Stimulated activated CD8-positive, alpha-beta memory T cell treated with anti-CD3 and anti-CD28 coated beads, Interleukin-12 subunit alpha, Interleukin-12 subunit beta, amount 100 ng/mL, for 1 hour (primary cell): ENCODE results near the gene SIX5.
A peak's percentile ranks its signal among the peaks of the same experiment; 100 is the strongest.

Experiments used
- DNase-seq: peaks from one replicate; pipeline ENCODE4 v3.0.0-alpha.2; 2020; ENCODE audit warnings: low read depth

Gene SIX5

DNA sequence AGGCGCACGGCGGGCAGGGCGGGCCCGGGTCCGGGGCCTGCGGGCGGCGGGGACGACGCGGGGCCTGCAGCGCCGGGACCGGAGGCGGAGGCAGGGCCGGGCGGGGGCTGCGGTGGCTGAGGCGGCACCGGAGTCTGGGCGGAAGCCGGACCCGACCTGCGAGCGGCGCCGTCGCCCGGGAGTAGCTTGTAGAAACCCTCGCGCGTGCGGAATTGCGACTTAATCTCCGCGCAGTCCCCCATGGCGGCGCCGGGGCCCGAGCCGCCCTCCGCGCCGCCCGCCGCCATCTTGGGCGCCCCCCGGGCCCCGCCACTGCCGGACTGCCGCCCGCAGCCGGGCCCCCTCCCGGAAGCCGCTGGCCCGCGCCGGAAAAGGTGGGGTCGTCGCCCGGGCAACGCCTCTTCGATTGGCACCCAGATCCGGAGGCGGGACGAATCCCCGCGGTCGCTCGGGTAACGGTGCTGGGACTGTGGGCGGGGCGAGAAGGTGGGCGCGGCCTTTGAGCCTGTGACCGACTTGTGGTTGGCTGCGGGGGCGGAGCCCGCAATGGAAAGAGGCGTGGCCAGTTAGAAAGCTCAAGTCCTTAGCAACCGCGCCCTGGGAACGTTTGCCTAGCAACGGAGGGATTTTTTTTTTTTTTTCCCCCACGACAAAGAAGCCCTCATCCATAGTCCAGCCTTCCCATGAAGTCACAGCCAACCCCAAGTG is 23.6 kb upstream of the SIX5 start, which contains the start of gene DMWD:
Gene DMWD, minus strand, starts transcription at position 376 of the 708 bp plus-strand sequence. Its CDS starts 89 bp downstream, at position 287.
- DNase-seq, result peak; percentile 100

DNA sequence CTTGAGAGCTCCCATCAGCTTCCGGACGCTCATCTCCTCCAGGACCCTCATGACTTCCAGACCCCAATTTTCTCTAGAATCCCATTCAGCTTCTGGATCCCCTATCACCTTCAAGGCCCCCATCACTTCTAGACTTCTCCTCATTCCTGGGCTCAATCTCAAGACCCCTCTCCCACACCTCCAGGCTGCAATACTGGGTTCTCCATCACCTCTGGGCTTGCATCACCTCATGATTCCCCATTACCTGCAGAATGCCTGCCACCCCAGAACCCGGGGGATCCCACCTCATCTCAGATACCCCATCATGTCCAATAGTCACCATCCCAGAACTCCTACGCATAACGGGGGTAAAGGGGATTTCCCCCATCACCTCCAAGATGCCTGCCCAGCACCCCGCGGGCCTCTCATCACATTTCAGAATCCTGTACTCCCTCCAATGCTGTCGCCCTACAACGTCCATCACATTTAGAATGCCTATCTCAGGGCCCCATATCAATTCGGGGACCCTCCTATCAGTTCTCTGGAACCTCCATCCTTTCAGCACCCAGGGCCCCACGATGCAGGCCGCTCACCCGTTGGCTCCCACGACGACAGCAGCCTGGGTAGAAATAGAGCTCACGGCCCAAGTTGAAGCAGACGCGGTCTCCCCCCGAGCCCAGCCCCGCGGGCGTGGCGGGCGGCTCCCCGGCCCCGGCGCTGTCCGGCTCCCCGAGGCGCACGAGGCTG is 22.9 kb upstream of the SIX5 start:
- no peak for DNase-seq

GRCh38 chr19:45790942-45791341 is 21.9 kb upstream of the SIX5 start:
- no peak for DNase-seq

DNA sequence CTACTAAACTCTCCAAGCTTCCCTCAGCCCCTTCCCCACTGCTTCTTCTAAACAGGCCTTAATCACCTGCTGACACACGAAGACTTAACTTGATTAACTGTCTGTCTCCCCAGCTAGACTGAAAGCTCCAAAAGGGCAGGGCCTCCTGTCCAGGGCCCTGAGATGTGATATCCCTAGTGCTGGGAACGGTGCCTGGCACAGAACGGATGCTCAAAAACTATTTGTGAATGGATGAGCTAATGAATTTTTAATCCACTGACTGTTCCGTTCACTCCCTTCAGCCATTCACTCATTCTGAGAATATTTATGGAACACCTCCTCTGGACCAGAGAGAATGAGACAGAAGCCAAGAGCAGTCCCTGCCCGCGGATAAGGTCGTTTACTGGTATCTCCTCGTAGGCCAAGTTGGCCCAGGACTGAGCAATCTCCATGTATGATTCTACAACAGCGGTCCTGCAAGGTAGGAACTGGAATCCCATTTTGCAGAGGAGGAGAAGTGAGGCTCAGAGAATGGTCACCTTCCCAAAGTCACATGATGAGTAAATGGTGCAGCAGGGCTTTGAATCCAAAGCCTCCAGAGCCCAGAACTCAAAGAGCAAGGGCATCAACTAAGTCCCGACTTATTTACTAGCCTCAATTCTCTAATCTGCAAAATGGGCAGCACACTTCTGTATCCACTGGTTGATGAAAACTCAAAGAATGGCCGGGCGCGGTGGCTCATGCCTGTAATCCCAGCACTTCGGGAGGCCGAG is 20.2 kb upstream of the SIX5 start:
- no peak for DNase-seq

DNA sequence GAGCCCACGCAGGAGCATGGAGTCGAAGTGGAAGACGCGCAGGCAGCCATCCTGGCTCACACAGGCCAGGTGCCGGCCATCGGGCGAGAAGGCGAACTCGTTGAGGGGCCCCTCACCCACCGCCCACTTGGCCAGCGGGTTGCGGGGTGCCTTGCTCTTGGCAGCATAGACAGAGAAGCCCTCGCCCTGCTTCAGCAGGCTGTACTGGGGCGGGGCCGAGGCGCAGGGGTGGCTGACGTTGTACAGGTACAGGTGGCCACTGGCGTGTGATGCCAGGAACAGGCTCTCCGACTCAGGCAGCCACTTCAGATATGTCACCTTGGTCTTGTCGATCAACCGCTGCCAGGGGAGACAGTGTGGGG is 17.5 kb upstream of the SIX5 start:
- DNase-seq, result no peak

- no peak for DNase-seq
These were observed 16.9 kb upstream of the SIX5 start for GRCh38 chr19:45785781-45786532.

GRCh38 chr19:45785097-45785496 is 16.0 kb upstream of the SIX5 start:
- DNase-seq, result no peak

DNA sequence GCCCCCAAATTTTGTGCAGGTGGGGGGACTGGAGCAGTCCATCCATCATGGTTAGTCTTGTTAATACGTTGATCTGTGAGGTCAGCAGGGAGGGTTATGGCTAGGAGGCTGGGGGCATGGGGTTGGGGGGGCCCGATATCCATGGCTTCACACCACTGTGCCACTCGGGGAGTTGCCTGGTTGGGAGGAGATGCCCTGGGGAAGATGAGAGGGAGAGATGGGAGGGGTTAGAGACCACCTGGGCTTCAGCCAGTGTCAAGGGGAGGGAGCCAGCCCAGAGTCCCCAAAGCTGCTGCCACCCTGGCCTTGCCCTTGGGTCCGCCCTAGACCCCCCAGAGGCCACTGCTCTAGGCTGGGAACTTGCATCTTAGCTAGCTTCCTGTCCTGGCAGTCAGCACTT is 15.0 kb upstream of the SIX5 start:
- DNase-seq, result no peak

GRCh38 chr19:45782820-45783785 is 14.1 kb upstream of the SIX5 start:
- no peak for DNase-seq

- no peak for DNase-seq
These were observed 13.2 kb upstream of the SIX5 start, which contains the start of gene DMPK for GRCh38 chr19:45782162-45782691. Gene DMPK (minus strand): TSS chr19:45782490. CDS start chr19:45782352, 138 bp downstream.

DNA sequence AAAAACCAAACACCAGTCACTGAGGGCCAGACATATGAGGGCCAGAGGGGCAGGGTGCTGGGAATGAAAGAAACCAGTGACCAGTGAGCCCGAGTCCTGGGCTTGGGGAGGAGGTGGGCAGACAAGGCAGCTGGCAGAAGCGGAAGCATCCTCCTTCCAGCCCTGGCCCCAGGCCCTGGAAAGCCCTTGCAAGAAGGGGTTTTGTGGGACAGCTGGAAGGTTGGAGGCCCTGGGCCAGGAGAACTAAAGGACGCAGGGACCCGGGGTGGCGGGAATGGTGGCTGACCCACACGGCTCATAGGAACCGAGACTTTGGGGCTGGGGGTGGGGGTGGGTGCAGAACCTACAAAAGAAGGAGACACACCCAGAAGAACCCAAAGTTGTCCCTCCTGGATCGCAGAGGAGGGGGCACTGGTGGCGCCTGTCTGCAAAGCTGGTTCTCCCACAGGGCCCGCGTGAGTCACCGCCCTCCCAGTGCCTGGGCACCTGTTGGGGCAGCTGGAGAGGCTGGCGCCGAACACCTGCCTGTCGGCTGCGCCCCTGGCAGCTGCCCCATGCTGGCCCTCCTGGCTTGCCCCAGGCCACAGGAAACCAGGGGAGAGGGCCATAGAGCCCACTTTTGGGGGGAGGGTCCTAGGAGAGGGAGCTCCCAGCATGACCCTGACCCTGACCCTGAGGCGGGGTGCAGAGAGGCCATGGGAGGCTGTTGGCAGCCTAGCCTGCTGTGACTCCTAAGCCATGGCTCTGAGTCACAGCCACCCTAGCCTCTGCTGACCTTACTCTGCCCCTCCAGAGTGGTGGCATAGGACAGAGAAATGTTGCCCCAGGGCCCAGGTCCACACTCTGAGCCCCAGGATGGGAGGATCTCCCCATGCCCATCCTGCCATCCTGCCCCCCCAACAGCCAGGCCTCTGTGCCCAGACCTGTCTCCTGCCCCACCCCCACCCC is 12.4 kb upstream of the SIX5 start:
- DNase-seq, result no peak

DNA sequence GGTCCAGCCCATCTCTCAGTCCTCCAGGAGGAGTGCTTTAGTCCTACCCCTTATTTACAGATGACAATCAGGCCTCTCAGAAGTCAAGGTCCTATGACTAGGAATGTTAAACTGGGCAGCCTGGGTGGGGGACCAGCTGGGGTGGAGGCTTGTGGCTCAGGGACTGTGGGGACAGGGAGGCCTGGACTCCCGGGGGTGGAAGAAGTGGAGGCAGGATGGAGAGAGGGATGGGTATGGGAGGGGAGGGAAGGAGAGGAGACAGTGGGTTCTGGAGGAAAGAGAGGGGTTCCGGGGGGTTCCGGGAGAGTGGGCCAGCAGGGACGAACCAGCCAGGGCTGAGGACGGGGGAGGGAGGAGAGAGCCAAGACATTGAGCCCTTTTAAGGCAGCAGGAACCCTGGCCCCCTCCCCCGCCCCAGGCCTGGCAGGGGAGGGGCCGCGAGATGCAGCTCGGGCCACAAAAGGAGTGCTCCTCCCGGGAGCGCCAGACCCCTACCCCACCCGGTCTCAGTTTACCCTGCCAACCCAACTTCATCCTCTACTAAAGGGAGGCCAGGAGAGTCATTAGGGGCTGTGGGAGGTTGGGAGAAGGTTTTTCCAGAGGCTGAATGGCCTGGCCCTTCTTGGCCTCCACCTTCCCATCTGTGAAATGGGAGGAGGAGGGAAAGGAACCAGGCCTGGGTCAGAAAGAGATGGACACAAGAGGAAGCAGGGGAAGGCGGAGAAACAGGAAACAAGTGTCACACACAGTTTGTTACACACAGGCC is 11.6 kb upstream of the SIX5 start:
- no peak for DNase-seq

GRCh38 chr19:45780146-45780447 is 11.0 kb upstream of the SIX5 start:
- no peak for DNase-seq

DNA sequence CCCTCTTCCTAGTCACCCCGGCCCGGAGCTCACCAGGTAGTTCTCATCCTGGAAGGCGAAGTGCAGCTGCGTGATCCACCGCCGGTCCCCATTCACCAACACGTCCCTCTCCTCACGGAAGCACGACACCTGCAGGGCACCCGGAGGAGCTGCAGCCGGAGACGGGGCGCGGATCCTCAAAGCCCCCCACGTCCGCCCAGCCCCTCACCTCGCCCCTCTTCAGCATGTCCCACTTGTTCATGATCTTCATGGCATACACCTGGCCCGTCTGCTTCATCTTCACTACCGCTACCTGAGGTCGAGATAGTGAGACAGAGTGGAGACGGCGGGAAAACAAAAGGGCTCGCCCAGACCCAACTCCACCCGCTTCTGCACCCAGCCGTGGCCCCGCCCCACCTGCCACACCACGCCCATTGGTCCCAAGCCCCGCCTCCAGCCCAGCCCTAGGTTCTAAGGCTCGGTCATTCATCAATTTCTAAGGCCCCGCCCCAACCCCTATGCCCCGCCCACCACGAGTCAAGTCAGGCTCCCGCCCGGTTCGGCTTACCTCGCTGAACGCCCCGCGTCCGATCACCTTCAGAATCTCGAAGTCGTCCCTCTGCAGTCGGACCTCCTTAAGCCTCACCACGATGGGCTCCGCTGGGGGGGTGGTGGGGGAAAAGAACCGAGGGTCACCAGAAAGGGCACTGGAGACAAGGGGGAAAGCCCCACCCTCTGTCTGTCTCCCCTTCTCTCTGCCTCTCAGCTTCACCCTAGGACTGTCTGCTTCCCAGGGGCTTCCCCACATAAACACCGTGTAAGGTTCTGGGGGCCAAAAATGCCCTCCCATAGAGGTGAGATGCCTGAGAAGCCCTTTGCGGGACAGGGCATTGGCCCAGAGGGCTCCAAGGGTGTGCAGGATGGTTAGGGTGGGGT is 10.4 kb upstream of the SIX5 start:
- peak; percentile 50 for DNase-seq

DNA sequence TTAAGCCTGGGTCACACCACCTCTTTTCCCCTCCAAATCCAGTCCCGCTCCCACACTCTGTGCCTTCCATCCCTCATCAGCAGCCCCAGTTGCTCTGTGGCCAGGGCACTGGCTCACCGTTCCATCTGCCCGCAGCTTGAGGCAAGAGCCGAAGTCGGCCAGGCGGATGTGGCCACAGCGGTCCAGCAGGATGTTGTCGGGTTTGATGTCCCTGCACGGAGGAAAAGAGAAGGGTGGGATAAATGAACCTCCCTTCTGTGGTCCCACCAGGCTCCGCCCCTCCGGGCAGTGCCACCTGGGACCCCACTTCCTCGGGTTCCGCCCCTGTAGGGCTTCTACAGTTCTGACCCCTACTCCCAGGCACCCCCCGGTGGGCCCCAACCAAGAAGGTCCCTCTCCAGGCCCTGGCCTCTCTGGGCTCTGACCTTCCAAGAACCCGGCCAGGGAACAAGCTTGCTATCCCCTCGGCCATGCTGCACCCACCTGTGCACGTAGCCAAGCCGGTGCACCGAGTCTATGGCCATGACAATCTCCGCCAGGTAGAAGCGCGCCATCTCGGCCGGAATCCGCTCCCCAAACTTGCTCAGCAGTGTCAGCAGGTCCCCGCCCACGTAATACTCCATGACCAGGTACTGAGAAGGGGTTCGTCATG is 9.1 kb upstream of the SIX5 start:
- no peak for DNase-seq

DNA sequence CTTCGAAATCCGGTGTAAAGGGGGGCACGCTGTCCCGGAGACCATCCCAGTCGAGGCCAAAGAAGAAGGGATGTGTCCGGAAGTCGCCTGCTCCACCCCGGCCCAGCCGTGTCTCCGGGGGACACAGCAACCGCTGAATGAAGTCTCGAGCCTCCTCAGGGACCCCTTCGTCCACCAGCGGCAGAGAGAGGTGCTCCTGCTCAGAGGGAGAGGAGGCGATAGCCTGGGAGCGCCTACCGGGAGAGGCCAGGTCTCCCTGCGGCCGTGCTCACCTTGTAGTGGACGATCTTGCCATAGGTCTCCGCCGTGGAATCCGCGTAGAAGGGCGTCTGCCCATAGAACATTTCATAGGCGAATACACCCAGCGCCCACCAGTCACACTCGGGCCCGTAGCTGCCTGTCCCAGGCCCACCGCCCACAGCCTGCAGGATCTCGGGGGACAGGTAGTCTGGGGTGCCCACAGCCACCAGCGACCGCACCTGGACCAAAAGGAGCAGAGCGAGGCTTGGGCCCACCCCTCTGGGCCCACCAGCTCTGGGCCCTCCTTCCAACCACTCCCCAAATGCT is 8.4 kb upstream of the SIX5 start:
- no peak for DNase-seq

DNA sequence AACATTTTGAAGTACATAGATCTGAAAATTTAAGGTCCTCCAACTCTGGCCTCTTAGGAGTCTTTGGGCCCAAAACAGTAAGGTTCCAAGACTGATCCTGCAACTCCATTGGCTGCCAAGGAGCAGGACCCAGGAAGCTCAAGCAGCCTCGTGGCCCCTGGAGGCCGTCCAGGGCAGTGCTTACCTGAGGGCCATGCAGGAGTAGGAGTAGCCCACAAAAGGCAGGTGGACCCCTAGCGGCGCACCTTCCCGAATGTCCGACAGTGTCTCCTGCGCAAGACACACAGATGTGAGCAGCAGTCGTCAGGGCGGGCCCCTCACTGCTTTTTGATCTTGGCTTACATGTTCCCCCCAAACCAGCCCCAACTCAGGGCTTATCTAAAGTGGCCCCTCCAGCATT is 5.7 kb upstream of the SIX5 start:
- DNase-seq, result no peak
